AML-193 (cell line): ENCODE measurements around the gene CDO1.

Experiments used
- DNase-seq, 2 experiments: peaks; one replicate each; lab custom pipeline; 2025; lab: John Stamatoyannopoulos, UW

The CDO1 gene

DNA sequence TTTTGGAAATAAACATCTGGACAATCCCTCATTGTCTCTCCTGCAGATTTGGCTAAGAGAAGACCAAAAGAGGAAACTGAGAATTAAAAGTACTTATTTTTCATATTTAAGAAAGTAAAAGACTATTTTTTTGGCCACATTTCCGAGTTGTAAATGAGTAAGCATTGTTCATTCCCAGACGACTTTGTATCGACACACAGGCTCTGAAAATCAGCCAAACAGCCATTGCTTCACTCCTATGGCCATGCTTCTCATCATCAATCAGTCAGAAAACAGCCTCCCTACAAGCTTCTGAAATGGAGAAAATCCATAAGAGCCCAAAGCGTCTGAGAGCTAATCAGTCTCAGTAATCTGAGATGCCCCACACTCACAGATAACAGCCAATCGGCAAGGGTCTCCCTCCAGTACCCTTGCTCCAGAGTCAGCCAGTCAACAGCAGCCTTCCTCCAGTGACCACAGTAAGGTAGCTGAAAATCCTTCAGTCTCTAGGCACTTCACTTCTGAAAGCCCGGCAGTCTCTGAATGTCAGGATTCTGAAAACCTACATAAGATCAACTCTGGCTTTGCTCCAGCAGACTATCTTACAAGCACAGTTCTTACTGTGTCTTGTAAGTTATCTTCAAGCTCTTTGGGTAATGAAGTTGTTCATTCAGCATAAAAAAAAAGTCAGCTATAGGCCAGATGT lies 30.9 kb downstream of the CDO1 start:
- no peak for DNase-seq

DNA sequence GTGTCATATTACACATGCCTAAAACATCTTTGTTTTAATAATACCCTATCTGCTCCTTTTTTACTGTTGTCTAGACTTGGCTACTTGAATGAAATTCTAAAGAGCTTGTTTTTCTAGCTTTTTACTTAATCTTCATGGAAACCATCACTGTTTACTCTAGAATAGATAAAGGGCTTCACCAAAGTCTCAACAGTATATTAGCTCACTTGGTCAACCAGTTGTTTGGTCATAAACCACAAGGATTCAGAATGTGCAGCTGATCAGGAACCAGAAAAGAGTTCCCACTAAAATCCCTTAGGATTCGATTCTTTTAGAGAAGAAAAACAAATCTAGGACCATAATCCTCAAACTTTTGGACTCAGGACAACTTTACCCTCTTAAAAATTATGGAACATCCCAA lies 38.0 kb downstream of the CDO1 start:
- no peak for DNase-seq

DNA sequence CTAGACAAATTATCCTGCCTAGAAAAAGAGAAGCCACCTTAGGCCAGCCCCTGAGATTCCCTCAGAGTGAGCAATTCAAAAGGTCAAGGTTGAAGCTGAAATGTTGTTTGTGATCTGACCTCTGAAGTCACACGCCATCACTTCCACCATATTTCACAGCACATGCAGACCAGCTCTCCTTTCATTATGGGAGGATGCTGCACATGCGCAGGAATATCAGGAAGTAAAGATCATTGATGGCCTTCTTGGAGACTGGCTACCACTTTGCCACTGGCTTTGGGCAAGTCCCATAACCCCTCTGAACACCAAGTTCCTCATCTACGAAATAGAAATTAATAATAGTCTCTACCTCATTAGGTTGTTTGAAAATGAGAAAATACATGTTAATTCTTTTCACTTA lies 39.5 kb downstream of the CDO1 start:
- no peak for DNase-seq

DNA sequence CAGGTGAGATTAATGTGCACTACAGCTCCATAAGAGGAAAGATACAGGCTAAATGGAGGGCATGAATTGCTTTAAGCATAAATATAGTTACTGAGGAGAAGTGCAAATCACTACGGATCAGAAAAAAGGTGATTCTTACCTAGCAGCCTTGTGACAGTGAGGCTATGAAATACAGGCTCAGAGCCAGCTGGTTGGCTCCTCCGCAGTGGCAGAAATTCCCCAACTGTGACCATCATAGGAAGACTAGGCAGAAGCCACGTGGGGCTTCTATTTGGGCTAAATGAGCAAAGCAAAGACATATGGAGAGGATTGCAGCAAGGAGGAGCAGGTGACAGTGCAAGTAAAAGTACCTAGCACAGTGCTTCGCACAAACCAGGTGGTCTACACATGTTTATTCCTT lies 40.5 kb downstream of the CDO1 start:
- no peak for DNase-seq

DNA sequence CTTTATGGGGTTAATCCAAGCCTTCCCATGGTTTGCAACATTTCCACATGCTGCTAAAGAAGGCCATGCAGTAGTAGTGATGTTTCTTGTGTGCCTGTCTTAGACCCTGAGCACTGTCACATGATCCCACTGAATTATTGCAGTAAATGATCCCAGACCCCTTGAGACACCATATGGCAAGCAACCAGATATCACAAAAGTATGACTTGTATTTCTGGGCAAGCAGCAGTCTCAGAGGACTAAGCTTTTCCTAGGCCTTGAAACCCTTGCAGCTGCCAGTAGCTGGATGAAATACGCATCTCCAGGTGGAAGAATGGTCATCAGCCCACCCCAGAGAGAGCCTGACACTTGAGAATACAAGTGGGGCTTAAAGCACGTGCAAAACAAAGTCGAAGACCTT lies 41.8 kb downstream of the CDO1 start:
- DNase-seq, result no peak

DNA sequence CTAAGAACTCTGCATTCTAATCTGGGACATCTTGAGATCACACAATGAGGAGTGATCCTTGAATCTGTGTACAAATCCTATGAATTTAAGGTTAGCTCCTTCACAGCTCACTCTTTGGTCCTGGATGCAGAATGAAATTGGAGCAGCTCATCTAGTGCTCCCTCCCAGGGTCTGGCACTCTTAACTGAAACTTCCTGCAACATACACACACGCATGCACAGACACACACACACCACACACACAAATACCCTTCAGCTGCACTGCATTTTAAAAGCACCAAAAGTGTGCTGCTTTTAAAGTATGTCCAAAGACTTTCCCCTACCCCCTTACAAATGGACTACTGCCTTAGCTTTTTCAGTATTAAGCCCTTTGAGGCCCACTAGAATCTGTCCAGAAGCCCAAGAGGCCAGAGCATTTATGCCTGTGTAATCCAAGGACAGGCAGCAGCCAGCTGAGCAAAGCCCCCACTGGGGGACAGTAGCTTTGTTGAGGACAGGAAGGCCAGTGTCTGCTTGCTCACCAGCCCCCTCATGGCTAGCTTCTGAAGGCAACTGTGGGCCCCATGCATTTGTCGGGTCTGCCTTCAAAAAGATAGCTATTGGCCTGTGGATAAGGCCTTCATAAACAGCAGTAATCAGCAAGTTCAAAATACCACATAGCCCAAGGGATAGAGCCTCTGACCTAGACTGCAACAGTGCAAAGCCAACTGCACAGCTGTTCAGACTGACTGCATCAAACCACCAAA lies 43.6 kb downstream of the CDO1 start:
- DNase-seq, result no peak

DNA sequence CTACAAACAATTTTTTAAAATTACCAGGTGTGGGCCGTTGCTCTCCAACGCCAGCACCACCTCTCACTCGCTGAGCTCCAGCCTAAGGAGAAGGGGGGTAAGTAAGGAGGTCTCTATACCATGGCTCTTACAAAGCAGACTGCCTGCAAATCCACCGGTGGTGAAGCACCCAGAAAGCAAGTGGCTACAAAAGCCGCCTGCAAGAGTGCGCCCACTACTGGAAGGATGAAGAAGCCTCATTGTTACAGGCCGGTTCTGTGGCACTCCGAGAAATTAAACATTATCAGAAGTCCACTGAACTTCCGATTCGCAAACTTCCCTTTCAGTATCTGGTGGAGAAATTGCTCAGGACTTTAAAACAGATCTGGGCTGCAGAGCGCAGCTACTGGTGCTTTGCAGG lies 46.0 kb downstream of the CDO1 start:
- no peak for DNase-seq

DNA sequence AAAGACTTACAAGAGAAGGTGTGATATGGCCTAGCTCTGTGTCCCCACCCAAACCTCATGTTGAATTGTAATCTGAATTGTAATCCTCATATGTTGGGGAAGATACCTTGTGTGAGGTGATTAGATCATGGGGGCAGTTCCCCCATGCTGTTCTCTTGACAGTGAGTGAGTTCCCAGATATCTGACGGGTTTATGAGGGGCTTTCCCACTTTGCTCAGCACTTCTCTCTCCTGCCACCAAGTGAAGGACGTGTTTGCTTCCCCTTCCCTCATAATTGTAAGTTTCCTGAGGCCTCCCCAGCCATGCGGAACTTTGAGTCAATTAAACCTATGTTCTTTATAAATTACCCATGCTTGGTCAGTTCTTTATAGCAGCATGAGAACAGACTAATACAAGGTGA lies 49.0 kb downstream of the CDO1 start:
- no peak for DNase-seq

DNA sequence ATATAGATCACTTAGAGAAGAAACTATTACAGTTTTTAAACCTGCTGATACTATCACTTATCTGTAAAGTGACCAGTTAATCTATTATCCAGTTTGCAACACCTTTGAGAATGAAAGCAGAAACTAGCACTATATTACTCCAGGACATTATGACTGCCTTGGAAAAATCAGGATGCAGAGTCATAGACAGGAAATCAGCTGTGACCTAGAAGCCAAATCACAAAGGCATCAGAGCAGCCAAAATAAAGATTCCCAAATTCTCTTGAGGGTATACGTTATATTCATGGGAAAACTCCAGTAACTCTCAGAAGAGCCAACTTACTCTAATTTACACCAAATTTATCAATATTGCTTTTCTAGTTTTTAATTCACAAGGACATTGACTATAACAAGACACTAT lies 49.9 kb downstream of the CDO1 start:
- DNase-seq, result no peak

DNA sequence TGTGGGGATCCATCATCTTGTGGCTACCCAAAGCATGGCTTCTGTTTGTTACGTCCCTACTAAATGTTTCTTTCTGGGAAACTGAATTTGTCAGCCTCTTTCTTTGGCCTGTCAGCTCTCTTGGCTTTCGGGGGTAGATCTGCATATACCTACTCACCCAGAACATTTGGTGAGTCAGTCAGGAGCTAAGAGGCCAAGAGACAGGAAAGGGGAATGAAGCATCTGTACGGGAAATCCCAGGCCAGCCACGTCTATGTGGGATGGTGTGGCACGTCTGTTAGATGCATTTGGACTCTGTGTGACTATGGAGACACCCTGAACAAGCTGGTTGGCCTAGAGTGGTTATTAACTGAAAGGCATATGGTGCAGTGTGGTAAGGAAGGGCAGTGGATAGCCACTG lies 58.1 kb downstream of the CDO1 start:
- DNase-seq, result no peak

DNA sequence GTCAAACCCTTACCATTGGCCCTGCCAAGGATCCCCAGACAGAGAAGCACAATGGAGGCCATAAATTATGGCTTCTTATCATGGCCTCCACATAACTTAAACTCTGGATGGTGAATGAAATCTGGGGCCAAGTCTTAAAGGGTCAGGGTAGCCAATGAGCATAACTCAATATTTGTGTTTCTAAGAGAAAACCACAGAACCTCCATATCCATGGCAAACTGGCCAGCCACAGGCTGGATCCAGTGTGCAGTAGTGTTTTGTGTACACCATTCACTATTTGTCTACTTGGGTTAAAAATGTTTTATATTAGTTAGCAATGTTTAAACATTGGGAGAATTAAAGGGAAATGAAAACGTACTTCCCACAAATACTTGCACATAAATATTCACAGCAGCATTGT lies 60.8 kb downstream of the CDO1 start:
- DNase-seq, result no peak
